ENCODE data around the gene CCDC88A. TPM values are rescaled to one million over a fixed set of nuclear protein-coding genes. Genes with fewer than 3 reads are reported as not detected.
A peak's percentile ranks its signal among the peaks of the same experiment; 100 is the strongest.
"Not testable (repeated sequence)": the region's sequence is repeated elsewhere in the genome, so short reads cannot be mapped to it uniquely, and the experiment has no call there.

The CCDC88A gene
- 26.4 and 28.5 TPM in 2 replicates for total RNA-seq (2014; rRNA removed; shearing (Covaris generic))
- 15.3 and 18.7 TPM in 2 replicates for polyA plus RNA-seq (2015; cell fraction: cytosol; rRNA removed)
- polyA plus RNA-seq (2015; cell fraction: nucleus; rRNA removed) = 40.2 and 40.6 TPM in 2 replicates

- DNase-seq (ENCODE audit: low read depth) = peak; percentile 97
These were observed at the start of gene CCDC88A for GRCh38 chr2:55419679-55420438. TSS of gene CCDC88A (minus strand) at chr2:55419856. CDS start at chr2:55419079, 777 bp downstream.

- no peak for DNase-seq (ENCODE audit: low read depth)
These were observed 42.0 kb upstream of the CCDC88A start for GRCh38 chr2:55461679-55462078.

- peak; percentile 44 for DNase-seq (ENCODE audit: low read depth)
These were observed 40.9 kb upstream of the CCDC88A start for GRCh38 chr2:55460562-55460961.

- no peak for DNase-seq (ENCODE audit: low read depth)
These were observed 40.1 kb upstream of the CCDC88A start for GRCh38 chr2:55459714-55460274.

GRCh38 chr2:55459279-55459678, 39.6 kb upstream of the CCDC88A start:
- no peak for DNase-seq (ENCODE audit: low read depth)

- DNase-seq (ENCODE audit: low read depth) = no peak
These were observed 34.5 kb upstream of the CCDC88A start for GRCh38 chr2:55454121-55454520.

GRCh38 chr2:55452879-55453278, 33.2 kb upstream of the CCDC88A start:
- DNase-seq (ENCODE audit: low read depth) = no peak

- no peak for DNase-seq (ENCODE audit: low read depth)
These were observed 32.0 kb upstream of the CCDC88A start for GRCh38 chr2:55451699-55452098.

GRCh38 chr2:55450014-55450413, 30.4 kb upstream of the CCDC88A start:
- DNase-seq (ENCODE audit: low read depth) = not testable (repeated sequence)

GRCh38 chr2:55442045-55442760, 22.5 kb upstream of the CCDC88A start:
- not testable (repeated sequence) for DNase-seq (ENCODE audit: low read depth)

- no peak for DNase-seq (ENCODE audit: low read depth)
These were observed 21.7 kb upstream of the CCDC88A start for GRCh38 chr2:55441280-55441892.

GRCh38 chr2:55439101-55439397, 19.4 kb upstream of the CCDC88A start:
- DNase-seq (ENCODE audit: low read depth) = no peak

GRCh38 chr2:55438391-55439100, 18.9 kb upstream of the CCDC88A start:
- DNase-seq (ENCODE audit: low read depth) = no peak

GRCh38 chr2:55437515-55438390, 18.1 kb upstream of the CCDC88A start:
- no peak for DNase-seq (ENCODE audit: low read depth)

- DNase-seq (ENCODE audit: low read depth) = peak; percentile 35
These were observed 12.4 kb upstream of the CCDC88A start for GRCh38 chr2:55431982-55432627.

GRCh38 chr2:55430211-55430975, 10.7 kb upstream of the CCDC88A start:
- no peak for DNase-seq (ENCODE audit: low read depth)

GRCh38 chr2:55428258-55428657, 8.6 kb upstream of the CCDC88A start:
- no peak for DNase-seq (ENCODE audit: low read depth)

- DNase-seq (ENCODE audit: low read depth) = peak; percentile 89
These were observed 5.8 kb upstream of the CCDC88A start for GRCh38 chr2:55425431-55425831.
